ENCODE data around the gene ALG8. TPM values are rescaled to one million over a fixed set of nuclear protein-coding genes. Genes with fewer than 3 reads are reported as not detected.

The ALG8 gene
- total and polyA plus RNA-seq, 2 of the 8 experiments (the other 6 are each of a cell fraction or from before 2014, with no cell fraction given): 66.7 to 84.3 TPM

DNA sequence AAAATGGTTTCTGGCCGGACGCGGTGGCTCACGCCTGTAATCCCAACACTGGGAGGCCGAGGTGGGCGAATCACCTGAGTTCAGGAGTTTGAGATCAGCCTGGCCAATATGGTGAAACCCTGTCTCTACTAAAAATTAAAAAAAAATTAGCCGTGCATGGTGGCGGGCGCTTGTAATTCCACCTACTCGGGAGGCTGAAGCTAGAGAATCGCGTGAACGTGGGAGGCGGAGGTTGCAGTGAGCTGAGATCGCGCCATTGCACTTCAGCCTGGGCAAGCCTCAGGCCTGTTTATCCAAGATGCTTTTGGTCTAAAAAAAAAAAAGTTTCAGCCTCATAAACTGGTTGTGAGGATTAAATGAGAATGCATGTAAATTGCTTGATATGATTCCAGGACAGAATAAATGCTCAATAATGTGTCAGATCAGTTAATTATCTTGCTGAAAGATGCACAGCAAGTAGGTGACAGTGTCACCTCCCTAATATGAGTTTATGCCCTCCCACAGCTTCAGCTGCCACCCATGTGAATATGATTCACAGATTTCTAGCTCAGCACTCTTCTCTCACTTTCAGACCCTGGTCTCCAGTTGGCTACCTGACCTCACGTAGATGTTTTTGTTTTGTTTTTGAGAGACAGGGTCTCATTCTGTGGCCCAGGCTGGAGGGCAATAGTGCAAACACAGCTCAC lies 1.1 kb upstream of the ALG8 start (continued):
- TF ChIP-seq CEBPB (IDR thresholded peaks at IDR 0.05; ENCODE audit: low read depth, low read length): no peak
- no peak for TF ChIP-seq NRF1 (IDR thresholded peaks at IDR 0.05; ENCODE audit: low read depth, low read length)
